Measurements from ENCODE around the gene PLA2G4B. TPM values are rescaled to one million over a fixed set of nuclear protein-coding genes. Genes with fewer than 3 reads are reported as not detected.
A peak's percentile ranks its signal among the peaks of the same experiment; 100 is the strongest.

The PLA2G4B gene
- total RNA-seq, 1 donor from 2014 or later, result 0.80 TPM

DNA sequence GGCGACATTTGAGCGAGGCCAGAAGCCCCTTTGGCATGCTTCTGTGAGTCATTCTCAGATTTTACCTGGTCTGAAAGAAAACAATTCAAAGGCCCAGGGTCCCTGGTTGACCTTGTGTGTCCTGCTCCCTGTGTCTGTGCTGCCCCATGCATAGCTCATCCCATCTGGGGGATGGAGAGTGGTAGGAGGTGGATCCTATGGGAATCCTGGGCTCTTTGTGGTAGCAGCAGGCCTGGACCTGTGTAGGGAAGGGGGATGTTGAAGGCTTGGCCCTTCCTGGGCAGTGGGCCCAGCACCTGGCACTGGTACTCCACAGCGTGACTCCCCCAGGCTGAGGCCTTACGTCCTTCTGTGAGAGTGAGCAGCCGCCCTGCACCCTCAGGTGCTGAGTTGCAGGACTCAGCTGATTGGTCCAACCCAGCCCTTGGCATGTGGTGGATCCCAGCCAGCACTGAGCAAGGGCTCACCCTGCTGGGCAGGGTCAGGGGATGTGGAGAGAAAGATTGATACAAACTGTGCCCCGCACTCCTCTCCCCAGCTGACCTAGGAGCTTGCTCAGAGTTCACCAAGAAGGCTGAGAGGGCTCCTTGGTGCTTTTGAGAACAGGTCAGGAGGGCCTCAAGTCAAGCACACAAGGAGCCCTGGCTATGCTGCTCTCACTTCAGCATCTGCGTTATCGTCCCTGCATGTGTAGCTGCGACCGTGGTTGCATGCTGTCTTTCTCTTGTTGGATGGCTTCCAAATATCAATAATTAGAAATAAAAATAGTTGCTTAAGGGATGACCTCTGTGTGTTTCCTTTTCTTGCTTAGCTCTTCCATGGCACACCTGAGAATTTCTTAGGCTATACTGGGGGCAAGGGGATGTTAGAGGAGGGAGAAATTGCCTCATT is 32.1 kb upstream of the PLA2G4B start:
- DNase-seq (ENCODE audit: low read depth), result peak; percentile 68

- no peak for DNase-seq (ENCODE audit: low read depth)
Measured at GRCh38 chr15:41809121-41809520, 29.5 kb upstream of the PLA2G4B start.

DNA sequence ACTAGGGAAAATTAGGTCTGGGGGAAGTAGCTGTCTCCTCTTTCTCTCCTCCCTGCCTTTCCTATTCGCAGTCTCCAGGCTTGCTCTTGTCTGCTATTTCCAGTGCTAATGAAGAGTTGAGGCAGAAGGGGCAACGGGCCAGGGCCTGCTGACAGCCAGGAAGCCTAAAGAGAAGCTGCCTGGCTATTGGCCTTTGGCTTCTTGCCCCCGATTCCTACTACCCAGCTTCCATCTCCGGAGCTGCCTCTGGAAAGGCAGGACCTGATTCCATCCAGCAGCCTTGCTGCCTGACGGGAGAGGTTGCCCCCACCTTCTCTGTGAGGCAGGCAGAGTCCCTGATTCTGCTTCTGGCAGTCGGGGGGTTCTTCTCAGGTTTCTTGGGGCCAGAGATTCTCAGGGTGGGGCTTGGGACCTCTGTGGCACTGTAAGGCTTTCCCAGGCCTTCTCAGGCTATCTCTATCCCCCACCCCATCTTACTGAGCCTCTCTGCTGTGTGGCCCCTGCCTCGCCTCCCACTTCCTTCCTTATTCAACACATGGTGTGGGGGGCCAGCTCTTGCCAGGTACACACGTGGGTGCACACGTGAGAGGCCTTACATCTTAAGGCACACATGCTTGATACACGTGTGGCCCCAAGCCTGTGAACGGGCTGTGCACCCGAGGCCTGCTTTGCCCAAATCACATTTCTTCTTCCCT is 29.0 kb upstream of the PLA2G4B start:
- DNase-seq (ENCODE audit: low read depth), result no peak

GRCh38 chr15:41810651-41811431 is 27.8 kb upstream of the PLA2G4B start:
- no peak for DNase-seq (ENCODE audit: low read depth)

GRCh38 chr15:41811432-41812195 is 27.0 kb upstream of the PLA2G4B start:
- DNase-seq (ENCODE audit: low read depth), result peak; percentile 67

- no peak for DNase-seq (ENCODE audit: low read depth)
Measured at GRCh38 chr15:41812820-41813375, 25.7 kb upstream of the PLA2G4B start.

GRCh38 chr15:41813426-41813825 is 25.2 kb upstream of the PLA2G4B start:
- DNase-seq (ENCODE audit: low read depth), result no peak

DNA sequence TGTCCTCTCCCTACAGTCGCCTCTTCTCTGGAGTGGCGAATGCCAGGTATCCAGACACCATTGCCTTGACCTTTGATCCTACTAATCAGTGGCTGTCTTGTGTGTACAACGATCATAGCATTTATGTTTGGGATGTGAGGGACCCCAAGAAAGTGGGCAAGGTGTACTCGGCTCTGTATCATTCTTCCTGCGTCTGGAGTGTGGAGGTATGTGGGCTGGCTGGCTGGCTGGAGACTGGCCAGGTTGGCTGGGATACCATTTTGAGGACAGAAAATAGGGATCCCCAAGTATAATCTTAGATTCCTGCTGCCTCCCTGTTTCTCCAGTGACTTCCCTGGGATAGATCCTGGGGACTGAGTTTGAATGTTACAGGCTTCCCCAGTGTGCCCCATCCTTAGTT is 24.1 kb upstream of the PLA2G4B start:
- DNase-seq (ENCODE audit: low read depth), result no peak

- no peak for DNase-seq (ENCODE audit: low read depth)
Measured at GRCh38 chr15:41816788-41817187, 21.9 kb upstream of the PLA2G4B start.

- no peak for DNase-seq (ENCODE audit: low read depth)
Measured at GRCh38 chr15:41817327-41817726, 21.3 kb upstream of the PLA2G4B start.

DNA sequence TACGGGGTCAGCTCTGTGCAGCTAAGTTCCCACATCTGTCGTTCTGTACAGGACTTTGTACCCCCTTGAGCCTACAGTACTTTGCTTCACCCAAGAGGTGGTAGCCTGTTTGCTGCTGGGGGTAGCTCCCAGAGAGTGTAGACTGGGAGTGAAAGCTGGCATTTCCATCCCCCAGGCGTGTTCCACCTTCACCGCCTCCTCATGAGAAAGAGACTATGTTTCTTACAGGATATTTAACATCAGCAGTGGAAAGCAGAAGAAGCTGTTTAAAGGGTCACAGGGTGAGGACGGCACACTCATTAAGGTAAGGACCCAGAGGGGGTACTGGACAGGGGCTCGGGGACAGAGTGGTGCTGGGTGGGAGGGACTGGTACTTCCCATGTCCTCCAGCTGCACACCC is 20.9 kb upstream of the PLA2G4B start:
- DNase-seq (ENCODE audit: low read depth), result no peak

DNA sequence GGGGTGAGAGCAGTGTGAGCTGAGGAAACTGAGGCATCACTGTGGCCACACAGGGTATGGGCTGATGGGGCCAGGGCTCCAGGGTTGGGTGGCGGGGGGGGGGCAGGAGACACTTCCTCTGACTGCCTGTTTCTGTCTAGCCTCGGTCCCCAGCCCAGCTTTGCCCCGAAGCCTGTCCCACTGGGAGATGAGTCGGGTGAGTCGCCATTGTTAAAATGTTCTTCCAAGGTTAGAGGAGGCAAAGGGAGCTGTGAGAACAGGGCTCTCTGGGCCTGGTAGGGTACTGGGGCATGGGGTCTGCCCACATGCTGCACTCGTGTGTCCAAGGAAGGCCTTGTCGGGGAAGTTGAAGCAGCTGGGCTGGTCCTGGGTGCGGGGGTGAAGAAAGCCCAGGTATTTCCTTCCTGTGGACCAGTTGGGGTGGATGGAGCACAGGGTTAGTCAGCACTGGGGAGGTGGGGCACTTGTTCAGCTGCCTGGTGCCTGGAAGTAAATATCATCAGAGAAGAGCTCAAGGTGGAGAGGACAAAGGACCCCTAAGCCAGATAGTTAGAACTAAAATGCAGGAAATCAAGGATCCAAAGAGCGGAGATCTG is 19.1 kb upstream of the PLA2G4B start:
- no peak for DNase-seq (ENCODE audit: low read depth)

GRCh38 chr15:41820791-41821423 is 17.7 kb upstream of the PLA2G4B start:
- DNase-seq (ENCODE audit: low read depth), result no peak

DNA sequence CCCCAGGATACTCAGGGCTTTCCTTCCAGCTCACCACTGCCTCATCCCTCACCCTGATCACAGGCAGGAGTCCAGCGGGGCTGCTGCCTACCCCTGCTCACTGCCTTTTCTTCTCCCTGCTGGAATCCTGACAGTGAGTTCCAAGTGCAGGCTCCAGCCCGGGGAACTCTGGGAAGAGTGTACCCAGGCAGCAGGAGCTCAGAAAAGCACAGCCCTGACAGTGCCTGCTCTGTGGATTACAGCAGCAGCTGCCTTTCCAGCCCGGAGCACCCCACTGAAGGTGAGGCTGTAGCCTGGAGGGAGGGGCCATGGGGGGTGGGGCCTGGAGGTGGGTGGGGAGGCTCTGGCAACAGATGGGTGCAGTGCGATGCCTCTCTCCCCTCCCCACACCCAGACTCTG is 16.8 kb upstream of the PLA2G4B start:
- DNase-seq (ENCODE audit: low read depth), result no peak

GRCh38 chr15:41822471-41822870 is 16.2 kb upstream of the PLA2G4B start:
- no peak for DNase-seq (ENCODE audit: low read depth)

GRCh38 chr15:41822957-41823356 is 15.7 kb upstream of the PLA2G4B start:
- no peak for DNase-seq (ENCODE audit: low read depth)

GRCh38 chr15:41823502-41823901 is 15.1 kb upstream of the PLA2G4B start:
- no peak for DNase-seq (ENCODE audit: low read depth)

- DNase-seq (ENCODE audit: low read depth), result no peak
Measured at GRCh38 chr15:41824062-41824745, 14.4 kb upstream of the PLA2G4B start.

GRCh38 chr15:41825145-41825544 is 13.5 kb upstream of the PLA2G4B start:
- no peak for DNase-seq (ENCODE audit: low read depth)

Measured in renal cortical epithelial cell (primary cell).